ENCODE data around the gene ERC2.

DNA sequence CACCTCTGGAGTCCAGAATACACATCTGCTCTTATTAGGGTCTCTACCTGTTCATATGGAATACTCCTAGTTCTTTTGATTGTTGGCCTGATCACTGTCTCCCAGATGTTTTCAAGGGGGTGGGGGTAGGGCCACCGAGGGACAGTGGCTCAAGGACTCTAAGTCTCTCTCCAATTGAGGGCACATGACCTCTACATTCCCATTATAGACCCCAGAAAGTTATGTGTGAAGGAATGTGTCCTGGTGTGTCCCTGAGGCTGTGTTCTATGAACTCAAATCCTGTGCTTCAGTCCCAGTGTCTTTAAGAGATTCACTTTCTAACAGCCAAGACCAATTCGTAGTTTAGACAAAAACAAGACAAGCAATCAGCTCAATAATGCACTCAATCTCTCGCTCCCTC, 357.4 kb downstream of the ERC2 start:
- no peak for TF ChIP-seq GTF2F1 (IDR thresholded peaks at IDR 0.05; ENCODE audit: borderline replicate concordance, low read depth, low read length)
- TF ChIP-seq, protein P1, sequence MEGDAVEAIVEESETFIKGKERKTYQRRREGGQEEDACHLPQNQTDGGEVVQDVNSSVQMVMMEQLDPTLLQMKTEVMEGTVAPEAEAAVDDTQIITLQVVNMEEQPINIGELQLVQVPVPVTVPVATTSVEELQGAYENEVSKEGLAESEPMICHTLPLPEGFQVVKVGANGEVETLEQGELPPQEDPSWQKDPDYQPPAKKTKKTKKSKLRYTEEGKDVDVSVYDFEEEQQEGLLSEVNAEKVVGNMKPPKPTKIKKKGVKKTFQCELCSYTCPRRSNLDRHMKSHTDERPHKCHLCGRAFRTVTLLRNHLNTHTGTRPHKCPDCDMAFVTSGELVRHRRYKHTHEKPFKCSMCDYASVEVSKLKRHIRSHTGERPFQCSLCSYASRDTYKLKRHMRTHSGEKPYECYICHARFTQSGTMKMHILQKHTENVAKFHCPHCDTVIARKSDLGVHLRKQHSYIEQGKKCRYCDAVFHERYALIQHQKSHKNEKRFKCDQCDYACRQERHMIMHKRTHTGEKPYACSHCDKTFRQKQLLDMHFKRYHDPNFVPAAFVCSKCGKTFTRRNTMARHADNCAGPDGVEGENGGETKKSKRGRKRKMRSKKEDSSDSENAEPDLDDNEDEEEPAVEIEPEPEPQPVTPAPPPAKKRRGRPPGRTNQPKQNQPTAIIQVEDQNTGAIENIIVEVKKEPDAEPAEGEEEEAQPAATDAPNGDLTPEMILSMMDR (IDR thresholded peaks at IDR 0.05; ENCODE audit: control extremely low read depth in 1 of 3, insufficient read depth in 1 of 3, low read depth in 1 of 3, low read length in 3 of 3), result no peak
- no peak for TF ChIP-seq JUN (IDR thresholded peaks at IDR 0.05; ENCODE audit: low read depth, low read length)
- no peak for TF ChIP-seq CBX5 (IDR thresholded peaks at IDR 0.05; ENCODE audit: low read depth, low read length)
- TF ChIP-seq EP300 (IDR thresholded peaks at IDR 0.05; ENCODE audit: borderline replicate concordance in 1 of 2, low read depth in 2 of 2, low read length in 2 of 2), result no peak
- no peak for TF ChIP-seq ZNF274 (IDR thresholded peaks at IDR 0.05; ENCODE audit: borderline replicate concordance, extremely low read depth, low read length)
- TF ChIP-seq EZH2 (IDR thresholded peaks at IDR 0.05; ENCODE audit: low read depth, low read length, severe bottlenecking), result no peak
- TF ChIP-seq TAF1 (IDR thresholded peaks at IDR 0.05; ENCODE audit: low read depth, low read length), result no peak
- TF ChIP-seq TAF7 (optimal IDR thresholded peaks at IDR 0.05; ENCODE audit: borderline replicate concordance, low read depth, low read length), result no peak
- TF ChIP-seq RAD21 (IDR thresholded peaks at IDR 0.05 in 1 of 2, conservative IDR thresholded peaks at IDR 0.05 in 1 of 2; ENCODE audit: low read depth in 2 of 2, low read length in 2 of 2), result no peak
- no peak for TF ChIP-seq CEBPB (IDR thresholded peaks at IDR 0.05; ENCODE audit: low read depth, low read length)
- no peak for TF ChIP-seq KDM1A (IDR thresholded peaks at IDR 0.05; ENCODE audit: borderline replicate concordance, low read length)
- no peak for TF ChIP-seq KDM5A (IDR thresholded peaks at IDR 0.05; ENCODE audit: low read length)
- no peak for TF ChIP-seq YY1 (IDR thresholded peaks at IDR 0.05; ENCODE audit: low read depth, low read length)

Data from H1 (cell line).